Transverse colon (tissue), 4 donors: Measurements from ENCODE around the gene UBL4A. TPM values are rescaled to one million over a fixed set of nuclear protein-coding genes. Genes with fewer than 3 reads are reported as not detected.

Experiments used
- DNase-seq: peaks from one replicate; pipeline ENCODE4 v3.0.0-alpha.2; 2019
- H3K27ac ChIP-seq, 4 donors: fragments of 200-600 bp; sonication (generic); 2 replicates each; pipeline ENCODE4 v1.5.1; 2016 to 2018; ENCODE audit warnings: inconsistent platforms in 4 of 4
- H3K27me3 ChIP-seq: fragments of 200-600 bp; sonication (generic); 2 replicates; pipeline ENCODE4 v1.5.1; 2017; ENCODE audit warnings: inconsistent platforms
- H3K36me3 ChIP-seq, 4 donors: fragments of 200-600 bp; sonication (generic); 2 replicates each; pipeline ENCODE4 v1.5.1; 2017 to 2019; ENCODE audit warnings: inconsistent platforms in 4 of 4
- H3K4me1 ChIP-seq, 4 donors: fragments of 200-600 bp; sonication (generic); 2 replicates each; pipeline ENCODE4 v1.5.1; 2017 to 2020; ENCODE audit warnings: inconsistent platforms in 4 of 4
- H3K4me3 ChIP-seq, 4 donors: fragments of 200-600 bp; sonication (generic); 1 replicate in 1 of 4; 2 replicates in 3 of 4; pipeline versions ENCODE4 v1.5.1 to v1.6.1; 2017 to 2019; ENCODE audit warnings: inconsistent platforms in 4 of 4
- H3K9me3 ChIP-seq, 2 donors: fragments of 200-600 bp; sonication (generic); 2 replicates each; pipeline ENCODE4 v1.5.1; 2017 to 2019; ENCODE audit warnings: inconsistent platforms in 2 of 2
- CTCF ChIP-seq, 5 experiments: fragments of 200-600 bp in 3 of 5; fragments of 450-650 bp in 2 of 5; sonication (generic) in 3 of 5; IDR thresholded peaks; 1 replicate in 2 of 5; 2 replicates in 3 of 5; pipeline ENCODE4 v1.5.1; 2016 to 2017; ENCODE audit warnings: antibody characterized with exemption in 5 of 5, inconsistent platforms in 3 of 5, mild to moderate bottlenecking in 2 of 5, moderate library complexity in 1 of 5
- EP300 ChIP-seq: sonication (generic); formaldehyde crosslinking; IDR thresholded peaks from one replicate; pipeline ENCODE4 v1.6.1; 2017; ENCODE audit warnings: antibody characterized with exemption, low read depth
- POLR2A ChIP-seq: fragments of 450-650 bp; IDR thresholded peaks from one replicate; pipeline ENCODE4 v1.6.1; 2016; ENCODE audit warnings: antibody characterized with exemption, mild to moderate bottlenecking, moderate library complexity
- POLR2AphosphoS5 ChIP-seq, 3 donors: sonication (generic); formaldehyde crosslinking; IDR thresholded peaks; one replicate each; pipeline ENCODE4 v1.6.1; 2016; ENCODE audit warnings: antibody characterized with exemption in 3 of 3
- WGBS, 2 donors: methylation state at CpG; one replicate each; pipeline ENCODE4 v1.1.5; 2018; ENCODE audit warnings: low coverage in 1 of 2; 5-methylcytosine and 5-hydroxymethylcytosine counted together
- in situ Hi-C, 4 donors: fragments of 200-750 bp; cut with MboI; loops; one replicate each; pipeline versions ENCODE4 v1.15.0 to v1.15.1; 2017; ENCODE audit warnings: low sequenced_read_pairs in 3 of 4, low pct_ligation_motif_present in 1 of 4, low pct_unique_long_range_greater_than_20kb in 1 of 4
- intact Hi-C: fragments of 100-400 bp; cut with DNase I; formaldehyde crosslinking; loops from one replicate; pipeline ENCODE4 v1.15.1; 2023; ENCODE audit warnings: low total_unique reads
- total RNA-seq, 4 donors: library from RNA; depleted of rRNA; stranded (reverse); fragments of >200 nt; gene quantifications; one replicate each; pipeline ENCODE4 v1.1.0, GENCODE V29; 2016

The UBL4A gene
- total RNA-seq, 4 donors from 2014 or later = 19.9 to 50.7 (median 42.7) TPM

- Histone ChIP-seq H3K27me3 (no peaks in the 10 kb centered on the region), H3K9me3 (no peaks in the 10 kb centered on the region), H3K27ac (no peak overlapping the region), H3K4me3 (no peak overlapping the region), H3K4me1 (peaks cover 0 to 17% (median 8%) of the 10 kb centered on the region in 4 donors), H3K36me3 (no peaks in the 10 kb centered on the region)
- WGBS, 2 donors = 91% methylated on average over 16 of the region's 16 CpGs; no CpG with 5 or more reads in 1 of the 2 donors
- in situ Hi-C loops (no loop called here), intact Hi-C loops (no loop called here)
- no peak for DNase-seq
- TF ChIP-seq POLR2A (no peak), CTCF (IDR thresholded peaks at IDR 0.05) (no peak), EP300 (no peak), POLR2AphosphoS5 (IDR thresholded peaks at IDR 0.05) (no peak)
Measured at GRCh38 chrX:154445776-154446175, 40.6 kb downstream of the UBL4A start.

- in situ Hi-C loops = no loop called here
- Histone ChIP-seq H3K27ac (peak overlapping the region; percentile 84 to 89 (median 87)), H3K36me3 (no peaks in the 10 kb centered on the region), H3K9me3 (no peaks in the 10 kb centered on the region), H3K4me1 (peaks cover 0 to 17% (median 8%) of the 10 kb centered on the region in 4 donors), H3K4me3 (peak overlapping the region; percentile 53 to 68 (median 60)), H3K27me3 (no peaks in the 10 kb centered on the region)
- TF ChIP-seq CTCF (IDR thresholded peaks at IDR 0.05) (no peak), POLR2AphosphoS5 (IDR thresholded peaks at IDR 0.05) (no peak), POLR2A (no peak), EP300 (no peak)
- DNase-seq = no peak
- intact Hi-C loops = loop anchor here (5.0 kb wide), 1 partner anchor 1302 kb away; no protein-coding TSS in a partner anchor
- WGBS, 2 donors = 60% methylated on average over 13 of the region's 13 CpGs; no CpG with 5 or more reads in 1 of the 2 donors
Measured at GRCh38 chrX:154444755-154445246, 41.6 kb downstream of the UBL4A start.

GRCh38 chrX:154443992-154444754 is 42.2 kb downstream of the UBL4A start, which contains the start of gene FAM50A:
Gene FAM50A (plus strand): TSS chrX:154444141. CDS start chrX:154444236, 95 bp downstream.
- in situ Hi-C loops = no loop called here
- H3K27me3 ChIP-seq = no peaks in the 10 kb centered on the region
- peaks cover 0 to 17% (median 8%) of the 10 kb centered on the region in 4 donors for H3K4me1 ChIP-seq
- peak within 1 kb of the TSS; percentile 84 to 89 (median 87) for H3K27ac ChIP-seq
- intact Hi-C loops = loop anchor here (5.0 kb wide), 1 partner anchor 1303 kb away; no protein-coding TSS in a partner anchor
- TF ChIP-seq POLR2A (no peak), EP300 (no peak), CTCF (IDR thresholded peaks at IDR 0.05) (peak in 1 of 5 experiments; percentile 18), POLR2AphosphoS5 (IDR thresholded peaks at IDR 0.05) (peak in 1 of 3 donors; percentile 24)
- DNase-seq = peak; percentile 86
- H3K4me3 ChIP-seq = peak within 1 kb of the TSS; percentile 53 to 68 (median 60)
- H3K36me3 ChIP-seq = no peaks in the 10 kb centered on the region
- WGBS, 2 donors = 55% methylated on average over 28 of the region's 94 CpGs; no CpG with 5 or more reads in 1 of the 2 donors
- no peaks in the 10 kb centered on the region for H3K9me3 ChIP-seq

DNA sequence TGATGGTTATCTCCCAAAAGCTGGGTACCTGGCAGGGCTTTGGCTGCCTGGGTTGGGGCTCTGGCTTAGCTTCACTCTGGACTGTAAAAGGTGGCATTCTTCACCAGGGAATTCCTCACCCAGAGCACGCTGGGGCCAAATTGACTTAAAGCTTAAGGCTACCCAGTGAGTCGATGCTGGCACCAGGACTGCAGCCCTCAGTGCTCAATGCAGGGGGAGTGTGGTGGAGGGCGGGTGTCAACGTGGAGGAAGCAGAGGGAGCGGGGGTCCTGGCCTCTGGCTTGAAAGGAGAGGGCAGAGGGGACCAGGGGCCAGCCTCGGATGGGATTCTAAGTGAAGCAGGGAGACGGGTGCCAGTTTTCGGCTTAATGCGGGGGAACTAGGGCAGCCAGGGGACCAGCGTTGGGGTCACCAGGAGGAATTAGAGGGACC is 42.9 kb downstream of the UBL4A start:
- peak overlapping the region in 3 of 4 donors; percentile 53 to 68 (median 65) for H3K4me3 ChIP-seq

More for the DNA sequence above, 42.9 kb downstream of the UBL4A start:
- in situ Hi-C loops = no loop called here
- intact Hi-C loops = loop anchor here (5.0 kb wide), 1 partner anchor 1304 kb away; no protein-coding TSS in a partner anchor
- H3K36me3 ChIP-seq = no peaks in the 10 kb centered on the region
- H3K27ac ChIP-seq = peak overlapping the region; percentile 84 to 89 (median 86)
- H3K27me3 ChIP-seq = no peaks in the 10 kb centered on the region
- WGBS, 2 donors = 51% methylated on average over 10 of the region's 10 CpGs; no CpG with 5 or more reads in 1 of the 2 donors
- TF ChIP-seq CTCF (IDR thresholded peaks at IDR 0.05) (no peak), POLR2AphosphoS5 (IDR thresholded peaks at IDR 0.05) (no peak), EP300 (no peak), POLR2A (no peak)
- H3K4me1 ChIP-seq = peaks cover 2 to 21% (median 8%) of the 10 kb centered on the region in 4 donors
- H3K9me3 ChIP-seq = no peaks in the 10 kb centered on the region
- DNase-seq = no peak
